Right lung (tissue), 10 donors: Measurements from ENCODE around the gene RAB3B. TPM values are rescaled to one million over a fixed set of nuclear protein-coding genes. Genes with fewer than 3 reads are reported as not detected.
"Not testable (repeated sequence)": the region's sequence is repeated elsewhere in the genome, so short reads cannot be mapped to it uniquely, and the experiment has no call there.

Experiments used
- DNase-seq, 2 donors: peaks; one replicate each; pipeline ENCODE4 v3.0.0-alpha.2; 2013
- long read RNA-seq, 8 donors: transcript quantifications; one replicate each; lab custom pipeline, GENCODE V29; 2026
- polyA plus RNA-seq, 5 donors: library from polyadenylated mRNA; unstranded; fragments of 120-200 nt; gene quantifications; one replicate each; pipeline versions ENCODE4 v1.2.1 to v1.2.3, GENCODE V29; 2013; ENCODE audit warnings: inconsistent platforms in 1 of 5, low replicate concordance in 1 of 5; ENCODE audit not compliant: insufficient read length in 5 of 5, insufficient read depth in 1 of 5

The RAB3B gene, protein sequence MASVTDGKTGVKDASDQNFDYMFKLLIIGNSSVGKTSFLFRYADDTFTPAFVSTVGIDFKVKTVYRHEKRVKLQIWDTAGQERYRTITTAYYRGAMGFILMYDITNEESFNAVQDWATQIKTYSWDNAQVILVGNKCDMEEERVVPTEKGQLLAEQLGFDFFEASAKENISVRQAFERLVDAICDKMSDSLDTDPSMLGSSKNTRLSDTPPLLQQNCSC
- under 1 TPM; 0.24 to 0.54 (median 0.39) TPM for polyA plus RNA-seq
- long read RNA-seq, donor 1: 0 reads
- long read RNA-seq, donor 2: 0 reads
- long read RNA-seq, donor 3: 0 reads
- long read RNA-seq, donor 4: 0 reads
- long read RNA-seq, donor 5: 0 reads
- long read RNA-seq, donor 6, full-length matches to known transcripts: 1 of 1 reads
- long read RNA-seq, donor 6, partial matches to known transcripts: 0 of 1 reads
- long read RNA-seq, donor 6, other reads (novel, unspliced or antisense): 0 of 1 reads
- long read RNA-seq, donor 7: 0 reads
- long read RNA-seq, donor 8: 0 reads

DNA sequence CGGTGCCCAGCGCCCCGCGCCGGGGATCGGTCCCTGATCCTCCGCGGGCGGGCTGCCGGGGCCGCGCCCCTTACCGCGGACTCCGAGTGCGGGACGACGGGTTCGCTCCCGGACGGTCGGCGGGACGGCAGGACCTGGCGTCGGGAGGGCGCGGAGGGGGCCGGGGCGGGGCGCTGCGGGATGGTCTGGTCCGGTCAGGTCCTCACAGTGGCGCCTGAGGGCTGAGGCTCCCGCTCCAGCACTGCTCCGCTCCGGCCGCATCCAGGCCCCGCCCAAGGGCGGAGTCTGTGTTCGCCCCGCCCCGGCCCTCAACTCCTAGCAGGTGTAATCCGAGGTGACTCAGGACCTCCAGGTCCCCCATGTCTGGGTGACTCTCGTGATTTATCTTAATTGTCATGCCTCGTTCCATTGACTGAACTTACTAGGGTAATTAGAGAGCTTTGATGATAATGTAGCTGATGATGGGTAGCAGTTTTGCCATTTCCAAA, at the start of gene RAB3B:
Gene RAB3B, minus strand, starts transcription at position 223 of the 488 bp plus-strand sequence. CDS start 13,583 bp downstream, outside the sequence.
- peak; percentile 19 to 28 for DNase-seq

DNA sequence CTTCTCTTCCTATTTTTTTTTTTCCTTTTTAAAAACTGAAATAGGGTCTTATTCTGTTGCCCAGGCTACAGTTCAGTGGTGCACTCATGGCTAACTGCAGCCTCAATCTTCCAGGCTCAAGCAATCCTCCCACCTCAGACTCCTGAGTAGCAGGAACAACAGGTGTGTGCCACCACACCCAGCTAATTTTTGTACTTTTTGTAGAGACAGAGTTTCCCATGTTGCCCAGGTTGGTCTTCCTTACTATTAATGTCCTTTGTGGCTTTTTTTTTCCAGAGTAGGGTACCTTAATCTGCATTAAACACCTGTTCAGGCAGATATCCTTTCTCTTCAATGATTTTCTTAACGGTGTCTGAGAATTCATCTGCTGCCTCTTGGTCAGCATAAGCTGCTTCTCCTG, 47.4 kb upstream of the RAB3B start:
- DNase-seq: no peak

DNA sequence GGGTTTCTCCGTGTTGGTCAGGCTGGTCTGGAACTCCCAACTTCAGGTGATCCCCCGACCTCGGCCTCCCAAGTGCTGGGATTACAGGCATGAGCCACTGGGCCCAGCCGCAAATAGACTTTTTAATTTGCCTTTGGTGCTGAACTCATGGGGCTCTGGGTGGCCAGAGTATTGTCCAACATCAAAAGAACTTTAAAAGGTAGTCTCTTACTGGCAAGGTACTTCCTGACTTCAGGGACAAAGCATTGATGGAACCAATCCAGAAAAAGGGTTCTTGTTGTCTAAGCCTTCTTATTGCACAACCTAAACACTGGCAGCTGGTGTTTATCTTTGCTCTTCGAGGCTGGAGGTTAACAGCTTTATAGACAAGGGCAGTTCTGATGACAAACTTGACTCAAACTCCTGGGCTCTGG, 46.9 kb upstream of the RAB3B start:
- no peak for DNase-seq

DNA sequence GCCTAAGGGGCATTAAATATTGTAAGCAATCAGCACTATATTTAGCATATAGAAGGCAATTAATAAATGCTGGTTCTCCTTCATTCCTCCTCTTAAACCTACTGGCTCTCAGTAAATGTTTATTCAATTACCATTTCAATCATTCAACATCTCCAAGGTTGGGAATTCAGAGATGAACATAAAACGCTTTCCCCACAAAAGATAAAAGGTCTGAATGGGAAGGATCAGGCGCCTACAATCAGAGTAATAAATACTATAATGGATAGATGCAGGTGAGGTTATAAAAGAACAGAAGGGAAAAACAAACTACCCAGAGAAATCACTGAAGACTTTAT, 43.5 kb upstream of the RAB3B start:
- no peak for DNase-seq

DNA sequence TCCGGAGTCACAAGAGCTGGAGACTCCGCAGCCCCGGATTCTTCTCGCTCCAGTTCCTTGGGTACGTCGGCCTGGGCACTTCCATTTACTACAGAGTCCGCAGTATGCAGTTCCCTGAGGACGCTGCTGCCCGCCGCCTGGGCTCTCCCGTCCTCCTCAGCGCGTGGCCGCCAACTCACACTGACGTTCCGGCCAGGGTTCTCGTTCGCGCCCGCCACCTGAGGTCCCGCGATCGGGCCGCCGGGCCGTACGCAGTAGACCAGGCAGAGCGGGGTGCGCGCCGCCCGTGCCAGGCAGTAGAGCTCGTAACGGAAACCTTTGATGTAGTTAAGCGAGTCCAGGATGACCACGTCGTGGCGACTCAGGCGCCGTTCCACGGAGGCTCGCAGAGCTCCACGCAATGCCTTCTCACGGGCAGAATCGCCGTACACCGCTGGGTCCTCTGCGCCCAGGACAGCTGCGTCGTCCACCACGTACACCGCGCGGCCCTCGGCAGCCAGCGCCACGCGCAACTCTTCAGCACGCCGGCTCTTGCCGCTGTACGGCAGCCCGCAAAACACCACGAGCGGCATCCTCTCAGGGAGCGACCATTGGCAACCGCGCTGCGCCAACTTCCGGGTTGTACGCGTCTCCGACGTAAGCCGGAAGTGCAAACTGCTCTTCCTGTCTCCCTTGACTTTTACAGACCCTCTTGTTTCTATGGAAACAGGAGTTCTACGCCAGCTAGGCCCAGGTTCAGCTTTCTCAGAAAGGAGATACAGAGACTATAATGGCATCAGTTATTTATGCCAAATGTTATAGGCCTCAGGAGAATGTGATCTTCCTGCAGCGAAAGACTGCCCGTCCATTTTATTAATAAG, 42.9 kb upstream of the RAB3B start, which contains the start of gene KTI12:
Gene KTI12, minus strand, starts transcription at position 621 of the 860 bp plus-strand sequence. Its CDS starts 49 bp downstream, at position 572.
- DNase-seq: peak; percentile 90 to 91

DNA sequence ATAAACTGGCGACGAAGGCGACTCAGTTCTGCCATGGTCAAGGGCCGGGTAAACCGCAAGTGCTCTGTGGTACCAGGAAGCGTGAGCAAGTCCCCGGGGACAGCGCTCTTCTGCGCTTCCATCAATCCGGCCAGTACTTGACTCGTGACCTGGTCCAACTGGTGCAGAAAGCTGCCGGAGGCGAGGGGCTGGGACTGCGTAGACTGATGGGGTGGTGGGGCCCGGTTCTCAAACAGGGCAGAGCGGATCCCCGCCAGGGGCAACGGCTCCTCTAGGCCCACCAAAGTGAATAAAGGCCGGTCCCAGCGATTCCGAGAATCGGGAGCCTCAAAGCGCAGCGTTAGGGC, 42.3 kb upstream of the RAB3B start:
- DNase-seq: peak in 1 of 2 donors; percentile 10

DNA sequence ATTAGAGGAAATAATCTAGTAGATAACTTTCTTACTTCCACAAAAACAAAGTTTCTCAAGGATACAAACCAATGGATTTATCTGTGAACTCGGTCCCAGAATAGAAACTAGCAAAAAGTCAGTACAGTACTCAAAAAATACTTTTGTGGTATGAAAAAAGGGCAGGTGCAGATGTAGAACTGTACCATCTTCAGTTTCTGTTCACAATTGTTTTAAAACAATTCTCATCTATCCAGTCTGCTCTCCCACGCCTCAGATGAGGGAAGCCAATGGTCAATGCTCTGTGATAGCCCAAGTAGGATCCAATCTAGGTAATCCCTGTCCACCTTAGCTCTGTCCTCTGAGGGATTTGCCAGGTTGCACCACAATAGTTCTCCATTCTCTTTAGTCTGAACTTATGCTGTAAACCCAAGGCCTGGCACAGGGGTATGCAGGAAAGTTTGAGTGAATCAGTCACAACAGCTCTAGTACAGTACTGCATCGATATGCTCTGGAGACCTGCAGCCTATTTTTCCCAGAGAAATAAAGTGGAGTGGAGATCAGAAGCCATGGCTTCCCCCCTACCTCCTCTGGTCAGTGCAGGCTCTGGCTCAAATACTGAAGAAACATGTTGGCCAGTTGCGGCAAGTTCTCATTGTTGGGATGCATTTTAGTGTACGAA, 41.8 kb upstream of the RAB3B start:
- DNase-seq: no peak

DNA sequence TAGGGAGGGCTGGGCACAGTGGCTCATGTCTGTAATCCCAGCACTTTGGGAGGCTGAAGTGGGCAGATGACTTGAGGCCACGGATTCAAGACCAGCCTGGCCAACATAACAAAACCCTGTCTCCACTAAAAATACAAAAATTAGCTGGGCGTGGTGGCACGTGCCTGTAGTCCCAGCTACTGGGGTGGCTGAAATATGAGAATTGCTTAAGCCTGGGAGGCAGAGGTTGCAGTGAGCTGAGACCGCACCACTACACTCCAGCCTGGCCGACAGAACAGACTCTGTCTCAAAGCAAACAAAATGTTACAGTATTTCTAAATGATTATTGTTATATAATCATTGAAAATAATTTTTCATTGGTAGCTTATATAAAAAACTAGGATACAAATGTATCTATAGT, 38.3 kb upstream of the RAB3B start:
- not testable (repeated sequence) for DNase-seq

DNA sequence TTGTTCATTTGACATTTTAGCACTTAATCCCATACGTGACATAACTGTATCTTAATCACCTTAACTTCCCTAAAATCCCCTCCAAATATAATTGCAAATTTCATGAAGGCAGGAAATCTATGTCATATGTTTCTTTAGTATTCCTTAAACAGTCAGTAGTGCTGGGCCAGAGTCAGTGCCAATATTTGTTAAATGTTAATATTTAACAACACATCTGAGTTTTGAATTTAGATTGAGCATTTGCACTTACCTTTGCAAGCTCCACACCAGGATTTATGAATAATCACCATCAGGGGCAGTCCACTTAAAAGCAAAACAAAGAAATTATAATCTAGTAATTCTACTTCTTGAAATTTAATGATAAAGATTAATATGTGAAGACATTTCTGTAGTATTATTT, 37.8 kb upstream of the RAB3B start:
- no peak for DNase-seq

DNA sequence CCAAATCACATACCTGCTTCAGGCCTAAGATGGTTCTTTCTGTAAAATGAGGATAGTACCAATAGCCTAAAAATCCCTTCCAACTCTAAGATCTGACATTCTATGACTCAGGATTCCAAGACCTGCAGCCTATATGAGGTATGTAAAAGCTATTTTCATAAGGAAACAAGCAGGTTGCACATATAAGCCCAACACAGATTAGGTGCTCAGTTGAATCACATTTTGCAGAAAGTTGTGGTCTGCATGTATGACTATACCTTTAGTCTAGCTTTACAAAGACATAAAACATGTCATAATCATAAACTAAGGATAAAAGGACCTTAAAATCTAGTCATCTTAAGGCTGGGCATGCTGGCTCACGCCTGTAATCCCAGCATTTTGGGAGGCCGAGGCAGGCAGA, 35.8 kb upstream of the RAB3B start:
- no peak for DNase-seq

DNA sequence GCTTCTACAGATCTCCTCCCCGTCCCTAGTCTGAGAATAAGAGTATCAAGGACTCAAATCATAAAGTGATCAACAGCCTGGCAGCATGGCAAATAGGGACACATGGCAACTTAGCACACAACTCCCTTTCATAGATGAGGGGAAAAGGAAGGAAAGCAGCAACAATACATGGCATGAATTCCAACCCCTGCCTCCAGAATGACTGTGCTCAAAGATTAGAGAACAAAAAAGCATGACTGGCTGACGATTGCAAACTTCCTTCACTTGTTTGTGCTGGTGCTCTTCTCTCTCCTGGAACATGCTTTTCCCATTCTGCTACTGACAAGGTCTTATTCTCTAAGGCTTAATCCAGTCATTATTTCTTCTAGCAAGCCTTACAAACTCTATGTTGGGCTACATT, 31.6 kb upstream of the RAB3B start:
- DNase-seq: no peak

DNA sequence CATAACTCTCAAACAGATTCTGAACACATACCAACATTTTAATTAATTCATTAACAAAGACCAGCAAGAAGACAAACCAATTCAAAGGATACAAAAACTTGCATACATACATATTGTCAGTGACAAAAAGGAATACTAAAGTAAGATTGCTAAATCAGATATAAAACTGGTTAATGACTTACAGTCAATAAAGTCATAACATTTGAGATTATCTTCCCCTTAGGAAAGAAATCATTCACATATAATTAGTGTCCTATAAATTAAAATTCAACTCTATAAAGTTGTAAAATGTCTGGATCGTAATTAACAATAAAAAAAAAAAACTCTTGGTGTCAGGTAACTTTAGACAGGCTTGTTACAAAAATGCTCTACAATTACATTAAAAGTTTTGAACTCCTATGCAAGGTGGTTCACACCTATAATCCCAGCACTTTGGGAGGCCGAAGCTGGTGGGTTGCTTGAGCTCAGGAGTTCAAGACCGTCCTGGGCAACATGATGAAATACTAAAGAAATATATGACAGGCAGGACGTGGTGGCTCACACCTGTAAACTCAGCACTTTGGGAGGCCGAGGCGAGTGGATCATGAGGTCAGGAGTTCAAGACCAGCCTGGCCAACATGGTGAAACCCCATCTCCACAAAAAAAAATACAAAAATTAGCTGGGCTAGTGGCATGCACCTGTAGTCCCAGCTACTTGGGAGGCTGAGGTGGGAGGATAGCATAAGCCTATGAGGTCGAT, 17.7 kb upstream of the RAB3B start:
- no peak for DNase-seq

DNA sequence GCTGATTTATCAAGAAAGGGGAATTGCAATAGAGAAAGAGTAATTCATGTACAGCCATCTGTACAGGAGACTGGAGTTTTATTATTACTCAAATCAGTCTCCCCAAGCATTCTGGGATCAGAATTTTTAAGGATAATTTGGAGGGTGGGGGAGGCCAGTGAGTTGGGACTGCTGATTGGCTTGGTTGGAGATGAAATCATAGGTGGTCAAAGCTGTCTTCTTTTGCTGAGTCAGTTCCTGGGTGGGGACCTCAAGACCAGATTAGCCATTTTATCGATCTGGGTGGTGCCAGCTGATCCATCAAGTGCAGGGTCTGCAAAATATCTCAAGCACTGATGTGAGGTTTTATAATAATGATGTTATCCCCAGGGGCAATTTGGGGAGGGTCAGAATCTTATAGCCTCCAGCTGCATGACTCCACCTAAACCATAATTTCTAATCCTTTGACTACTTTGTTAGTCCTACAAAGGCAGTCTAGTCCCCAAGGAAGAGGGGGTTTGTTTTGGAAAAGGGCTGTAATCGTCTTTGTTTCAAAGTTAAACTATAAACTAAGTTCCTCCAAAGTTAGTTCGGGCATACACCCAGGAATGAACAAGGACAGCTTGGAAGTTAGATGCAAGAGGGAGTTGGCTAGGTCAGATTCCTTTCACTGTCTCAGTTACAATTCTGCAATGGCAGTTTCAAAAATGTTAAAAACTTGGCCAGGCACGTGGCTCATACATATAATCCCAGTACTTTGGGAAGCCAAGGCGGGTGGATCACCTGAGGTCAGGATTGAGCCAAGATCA, 16.9 kb upstream of the RAB3B start:
- no peak for DNase-seq

DNA sequence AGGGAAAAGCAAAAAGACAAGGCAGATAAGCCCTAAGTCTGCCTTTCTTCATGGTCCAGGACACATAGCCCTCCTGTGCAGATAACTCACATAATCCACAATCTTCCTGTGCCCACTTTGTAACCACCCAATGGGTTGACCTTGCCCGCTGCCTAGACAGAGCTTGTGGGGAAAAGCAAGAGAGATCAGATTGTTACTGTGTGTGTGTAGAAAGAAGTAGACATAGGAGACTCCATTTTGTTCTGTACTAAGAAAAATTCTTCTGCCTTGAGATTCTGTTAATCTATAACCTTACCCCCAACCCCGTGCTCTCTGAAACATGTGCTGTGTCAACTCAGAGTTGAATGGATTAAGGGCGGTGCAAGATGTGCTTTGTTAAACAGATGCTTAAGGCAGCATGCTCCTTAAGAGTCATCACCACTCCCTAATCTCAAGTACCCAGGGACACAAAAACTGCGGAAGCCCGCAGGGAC, 15.6 kb upstream of the RAB3B start:
- not testable (repeated sequence) for DNase-seq

DNA sequence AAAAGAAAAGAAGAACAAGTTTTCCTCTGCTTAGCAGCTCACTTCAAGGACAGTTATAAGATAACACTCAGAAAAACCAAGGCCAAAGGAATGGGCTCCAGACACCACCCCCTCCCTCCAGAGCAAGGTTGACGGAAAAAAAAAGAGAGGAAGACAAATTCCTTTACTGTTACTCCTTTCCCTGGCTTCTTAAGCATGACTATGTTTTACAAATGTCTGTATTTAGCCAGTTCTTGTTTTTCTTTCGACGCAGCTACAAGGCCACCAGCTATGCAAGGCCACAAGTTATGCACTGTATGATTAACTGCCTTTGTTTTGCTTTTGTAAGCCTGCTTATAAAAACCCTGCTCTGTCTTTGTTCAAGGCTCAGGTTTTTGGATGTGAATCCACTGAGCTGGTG, 15.0 kb upstream of the RAB3B start:
- not testable (repeated sequence) for DNase-seq

DNA sequence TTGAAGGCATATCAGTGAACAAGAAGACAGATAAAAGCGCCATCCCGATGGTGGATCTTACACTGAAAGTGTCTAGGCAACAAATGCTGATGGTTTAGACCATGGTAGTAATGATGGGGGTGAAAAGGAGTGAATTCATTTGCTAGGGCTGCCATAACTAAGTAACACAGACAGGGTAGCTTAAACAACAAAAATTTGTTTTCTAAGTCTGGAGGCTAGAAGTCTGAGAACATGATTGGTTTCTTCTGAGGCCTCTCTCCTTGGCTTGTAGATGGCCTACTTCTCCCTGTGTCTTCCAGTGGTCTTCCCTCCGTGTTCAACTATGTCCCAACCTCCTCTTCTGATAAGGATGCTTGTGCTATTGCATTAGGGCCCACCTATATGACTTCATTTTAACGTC, 13.4 kb upstream of the RAB3B start:
- DNase-seq: no peak

DNA sequence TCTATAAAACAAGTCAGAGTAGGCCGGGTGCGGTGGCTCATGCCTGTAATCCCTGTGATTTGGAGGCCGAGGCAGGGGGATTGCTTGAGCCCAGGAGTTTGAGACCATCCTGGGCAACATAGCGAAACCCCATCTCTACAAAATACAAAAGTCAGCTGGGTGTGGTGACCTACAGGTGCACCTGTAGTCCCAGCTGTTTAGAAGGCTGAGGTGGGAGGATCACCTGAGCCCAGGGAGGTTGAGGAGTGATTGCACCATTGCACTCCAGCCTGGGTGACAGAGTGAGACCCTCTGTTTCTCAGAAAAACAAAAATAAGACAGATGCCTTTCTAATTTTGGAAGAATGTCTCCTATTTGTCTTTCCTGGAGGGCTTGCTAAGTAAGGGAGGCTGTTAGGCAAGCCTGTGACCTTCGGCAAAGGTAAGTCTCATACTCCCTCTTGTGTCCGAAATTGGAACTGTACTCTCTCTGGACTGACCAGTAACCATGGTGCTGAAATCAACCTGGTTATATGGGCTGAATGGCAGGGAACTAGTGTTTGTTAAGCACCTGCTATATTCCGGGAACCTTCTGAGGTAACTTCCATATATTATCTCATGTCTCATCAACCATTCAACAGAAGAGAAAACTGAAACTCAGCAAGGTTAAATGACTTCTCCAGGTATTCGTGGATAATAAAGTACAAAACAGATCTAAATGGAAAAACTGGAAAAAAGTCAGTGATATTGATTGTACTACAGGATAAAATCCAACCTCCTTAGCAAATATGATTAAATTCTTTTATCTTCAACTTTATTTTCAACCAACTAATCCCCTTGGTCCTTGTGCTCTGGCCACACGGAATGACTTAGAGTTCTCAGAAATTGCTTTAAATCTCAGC, 11.8 kb upstream of the RAB3B start:
- peak; percentile 61 to 78 for DNase-seq

DNA sequence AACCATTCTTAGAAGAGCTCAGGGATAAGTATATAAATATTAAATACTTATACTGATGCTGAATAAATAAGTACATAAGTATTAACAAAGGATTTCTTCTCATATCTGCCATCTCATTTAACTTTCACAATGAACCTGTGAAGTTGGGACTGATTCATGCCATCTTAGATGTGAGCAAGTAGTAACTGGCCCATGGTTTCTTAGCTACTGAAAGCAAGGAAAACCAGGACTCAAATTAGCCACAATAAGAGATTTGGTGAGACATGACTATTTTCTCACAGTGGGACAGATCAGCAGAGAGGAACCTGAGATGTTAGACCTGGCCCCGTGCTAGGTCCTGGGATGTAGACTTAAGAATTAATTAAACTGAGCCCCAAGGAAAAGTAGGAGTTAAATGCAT, 8.2 kb upstream of the RAB3B start:
- DNase-seq: no peak

DNA sequence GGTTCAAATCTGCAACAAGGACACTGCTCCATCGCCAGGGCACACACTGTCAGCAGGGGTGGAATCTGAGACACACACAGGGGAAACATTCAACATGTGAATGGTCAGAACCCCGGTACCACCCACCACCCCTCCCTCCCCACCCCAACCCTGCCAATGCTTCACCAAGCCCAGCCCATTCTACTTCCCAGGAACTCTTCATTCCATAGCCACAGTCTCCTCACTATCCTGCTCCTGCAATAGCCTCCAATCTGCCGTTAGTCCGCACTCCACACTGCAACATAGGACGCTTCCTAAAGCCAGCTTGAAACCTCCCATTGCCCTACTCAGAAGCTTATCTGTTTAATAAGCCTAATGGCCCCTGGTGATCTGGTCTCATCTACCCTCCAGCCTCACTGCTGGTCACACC, 7.5 kb upstream of the RAB3B start:
- DNase-seq: no peak
